ENCODE results near the gene SGCD.
"Not testable (repeated sequence)": the region's sequence is repeated elsewhere in the genome, so short reads cannot be mapped to it uniquely, and the experiment has no call there.

SGCD gene

GRCh38 chr5:156588306-156588705, 261.3 kb downstream of the SGCD start:
- Histone ChIP-seq H3K36me3 (ENCODE audit: insufficient read depth, low read length) (no peaks in the 10 kb centered on the region), H3K9me3 (ENCODE audit: control insufficient read depth, insufficient read depth, low read length) (no peaks in the 10 kb centered on the region), H3K9ac (ENCODE audit: low read depth, low read length) (no peak overlapping the region), H3K4me1 (ENCODE audit: insufficient read depth, low read length) (no peaks in the 10 kb centered on the region)

DNA sequence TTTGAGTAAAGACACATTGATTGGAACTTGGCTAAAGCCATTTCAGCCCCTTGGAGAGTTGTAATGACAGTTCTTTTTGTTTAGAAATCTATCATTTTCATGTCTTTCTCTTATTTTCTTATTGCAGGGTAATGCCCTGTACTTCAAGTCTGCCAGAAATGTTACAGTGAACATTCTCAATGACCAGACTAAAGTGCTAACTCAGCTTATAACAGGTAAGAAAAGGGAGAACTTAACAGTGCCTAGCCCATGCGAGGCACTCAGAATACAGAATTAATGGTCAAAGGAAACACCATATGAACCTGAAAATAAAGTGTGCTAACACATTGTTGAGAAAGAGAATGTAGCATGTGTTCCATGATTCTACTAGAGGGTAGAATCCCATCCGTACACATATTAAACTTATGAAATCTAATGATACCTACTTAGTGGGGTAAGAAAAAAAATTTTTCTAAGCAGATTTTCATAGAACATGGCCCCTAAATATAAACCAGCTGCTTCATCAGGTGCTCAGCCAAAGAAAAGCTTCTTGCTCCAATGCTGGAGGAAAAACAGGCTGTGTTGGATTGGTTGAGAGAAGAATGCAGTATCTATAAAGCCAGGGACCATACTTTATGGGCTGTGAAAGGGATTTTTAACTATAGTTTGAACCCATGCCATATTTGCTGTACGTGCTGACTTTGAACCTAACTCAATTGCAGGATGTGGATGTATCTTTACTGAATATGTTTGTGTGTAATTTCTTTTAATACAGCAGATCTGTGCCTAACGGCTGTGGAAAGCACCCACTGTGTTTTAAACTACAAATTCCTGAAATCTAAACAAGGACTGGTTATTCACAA, 262.4 kb downstream of the SGCD start:
- H3K4me1 ChIP-seq (ENCODE audit: insufficient read depth, low read length): no peaks in the 10 kb centered on the region
- H3K9me3 ChIP-seq (ENCODE audit: control insufficient read depth, insufficient read depth, low read length): no peaks in the 10 kb centered on the region
- H3K9ac ChIP-seq (ENCODE audit: low read depth, low read length): no peak overlapping the region
- no peaks in the 10 kb centered on the region for H3K36me3 ChIP-seq (ENCODE audit: insufficient read depth, low read length)

DNA sequence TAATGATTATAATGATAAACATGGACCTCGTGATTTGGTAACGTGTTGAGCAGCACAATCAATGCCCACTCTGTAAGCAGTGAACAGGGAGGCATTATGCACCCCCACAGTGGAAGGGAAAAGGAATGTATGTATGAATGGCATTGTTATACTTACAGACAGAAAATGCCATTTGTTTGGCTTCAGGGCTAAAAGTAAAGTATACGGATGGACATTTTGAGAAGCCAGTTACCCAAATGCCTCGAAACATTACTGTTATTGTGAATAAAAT, 262.9 kb downstream of the SGCD start:
- Histone ChIP-seq H3K9me3 (ENCODE audit: control insufficient read depth, insufficient read depth, low read length) (no peaks in the 10 kb centered on the region), H3K4me1 (ENCODE audit: insufficient read depth, low read length) (no peaks in the 10 kb centered on the region), H3K9ac (ENCODE audit: low read depth, low read length) (no peak overlapping the region), H3K36me3 (ENCODE audit: insufficient read depth, low read length) (no peaks in the 10 kb centered on the region)

DNA sequence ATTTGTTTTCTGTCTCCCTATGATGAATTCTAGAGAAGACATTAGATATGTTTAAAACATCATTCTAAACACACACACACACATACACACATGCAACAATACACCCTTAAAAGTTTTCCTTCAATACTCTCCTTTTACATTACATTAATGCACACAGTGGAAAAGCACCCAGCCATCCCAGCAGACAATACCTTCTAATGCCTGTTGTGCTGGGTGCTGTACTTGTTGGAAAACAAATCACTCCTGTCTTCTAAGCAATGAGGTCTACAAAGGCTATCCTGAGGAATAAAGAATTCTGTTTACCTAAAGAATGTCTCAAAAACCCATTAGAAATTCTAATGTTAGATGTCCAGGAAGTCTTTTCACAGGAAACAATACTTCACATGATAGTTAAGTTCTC, 264.0 kb downstream of the SGCD start:
- Histone ChIP-seq H3K9ac (ENCODE audit: low read depth, low read length) (no peak overlapping the region), H3K36me3 (ENCODE audit: insufficient read depth, low read length) (no peaks in the 10 kb centered on the region), H3K9me3 (ENCODE audit: control insufficient read depth, insufficient read depth, low read length) (no peaks in the 10 kb centered on the region), H3K4me1 (ENCODE audit: insufficient read depth, low read length) (no peaks in the 10 kb centered on the region)

- H3K9me3 ChIP-seq (ENCODE audit: control insufficient read depth, insufficient read depth, low read length): no peaks in the 10 kb centered on the region
- H3K36me3 ChIP-seq (ENCODE audit: insufficient read depth, low read length): no peaks in the 10 kb centered on the region
- no peaks in the 10 kb centered on the region for H3K4me1 ChIP-seq (ENCODE audit: insufficient read depth, low read length)
- no peak overlapping the region for H3K9ac ChIP-seq (ENCODE audit: low read depth, low read length)
Observed at GRCh38 chr5:156591631-156592030, 264.7 kb downstream of the SGCD start.

DNA sequence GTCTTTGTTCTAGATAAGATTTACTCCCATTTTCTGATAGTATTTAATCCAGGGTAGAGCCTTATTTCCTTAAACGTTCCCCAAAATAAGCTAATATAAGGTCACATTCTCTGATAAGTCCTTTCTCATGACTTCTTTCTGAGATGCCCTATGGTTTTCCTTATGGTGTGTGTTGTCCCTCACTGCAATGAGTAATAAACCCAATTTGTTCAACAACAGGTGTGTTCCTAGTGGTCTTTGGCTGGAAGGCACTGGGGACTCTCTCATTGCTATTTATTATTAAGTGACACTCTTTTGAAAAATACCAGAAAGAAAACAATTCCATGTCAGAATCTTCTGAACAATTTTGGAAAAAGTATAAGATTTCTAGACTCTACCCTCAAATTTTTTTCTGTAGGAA, 266.6 kb downstream of the SGCD start:
- Histone ChIP-seq H3K4me1 (ENCODE audit: insufficient read depth, low read length) (no peaks in the 10 kb centered on the region), H3K36me3 (ENCODE audit: insufficient read depth, low read length) (no peaks in the 10 kb centered on the region), H3K9me3 (ENCODE audit: control insufficient read depth, insufficient read depth, low read length) (no peaks in the 10 kb centered on the region), H3K9ac (ENCODE audit: low read depth, low read length) (no peak overlapping the region)

GRCh38 chr5:156594406-156594805, 267.4 kb downstream of the SGCD start:
- Histone ChIP-seq H3K36me3 (ENCODE audit: insufficient read depth, low read length) (no peaks in the 10 kb centered on the region), H3K9me3 (ENCODE audit: control insufficient read depth, insufficient read depth, low read length) (no peaks in the 10 kb centered on the region), H3K4me1 (ENCODE audit: insufficient read depth, low read length) (no peaks in the 10 kb centered on the region), H3K9ac (ENCODE audit: low read depth, low read length) (no peak overlapping the region)

- no peaks in the 10 kb centered on the region for H3K4me1 ChIP-seq (ENCODE audit: insufficient read depth, low read length)
- no peak overlapping the region for H3K9ac ChIP-seq (ENCODE audit: low read depth, low read length)
- no peaks in the 10 kb centered on the region for H3K36me3 ChIP-seq (ENCODE audit: insufficient read depth, low read length)
- no peaks in the 10 kb centered on the region for H3K9me3 ChIP-seq (ENCODE audit: control insufficient read depth, insufficient read depth, low read length)
Observed at GRCh38 chr5:156595132-156595787, 268.3 kb downstream of the SGCD start.

DNA sequence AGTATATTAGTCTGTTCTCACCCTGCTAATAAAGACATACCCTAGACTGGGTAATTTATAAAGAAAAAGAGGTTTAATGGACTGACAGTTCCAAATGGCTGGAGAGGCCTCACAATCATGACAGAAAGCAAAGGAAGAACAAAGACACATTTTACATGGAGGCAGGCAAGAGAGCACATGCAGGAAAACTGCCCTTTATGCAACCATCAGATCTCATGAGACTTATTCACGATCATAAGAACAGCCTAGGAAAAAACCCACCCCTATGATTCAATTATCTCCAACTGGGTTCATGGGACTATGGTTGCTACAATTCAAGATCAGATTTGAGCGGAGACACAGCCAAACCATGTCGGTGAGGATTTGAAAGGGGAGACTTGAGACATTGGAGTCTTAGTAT, 270.3 kb downstream of the SGCD start:
- no peaks in the 10 kb centered on the region for H3K4me1 ChIP-seq (ENCODE audit: insufficient read depth, low read length)
- H3K9me3 ChIP-seq (ENCODE audit: control insufficient read depth, insufficient read depth, low read length): no peaks in the 10 kb centered on the region; the same call in 1 of the 2 replicates
- H3K36me3 ChIP-seq (ENCODE audit: insufficient read depth, low read length): no peaks in the 10 kb centered on the region
- no peak overlapping the region for H3K9ac ChIP-seq (ENCODE audit: low read depth, low read length)

- no peaks in the 10 kb centered on the region for H3K4me1 ChIP-seq (ENCODE audit: insufficient read depth, low read length)
- H3K36me3 ChIP-seq (ENCODE audit: insufficient read depth, low read length): no peaks in the 10 kb centered on the region
- peaks cover 2% of the 10 kb centered on the region; the same call in 1 of the 2 replicates for H3K9me3 ChIP-seq (ENCODE audit: control insufficient read depth, insufficient read depth, low read length)
Observed at GRCh38 chr5:156598964-156599363, 272.0 kb downstream of the SGCD start.

GRCh38 chr5:156610582-156610981, 283.6 kb downstream of the SGCD start:
- H3K36me3 ChIP-seq (ENCODE audit: insufficient read depth, low read length); H3K9ac ChIP-seq (ENCODE audit: low read depth, low read length); H3K9me3 ChIP-seq (ENCODE audit: control insufficient read depth, insufficient read depth, low read length); H3K4me1 ChIP-seq (ENCODE audit: insufficient read depth, low read length): not testable (repeated sequence)

More at GRCh38 chr5:156598964-156599363, 272.0 kb downstream of the SGCD start:
- no peak overlapping the region for H3K9ac ChIP-seq (ENCODE audit: low read depth, low read length)

- Histone ChIP-seq H3K9ac (ENCODE audit: low read depth, low read length) (no peak overlapping the region), H3K4me1 (ENCODE audit: insufficient read depth, low read length) (no peaks in the 10 kb centered on the region), H3K9me3 (ENCODE audit: control insufficient read depth, insufficient read depth, low read length) (peaks cover 3% of the 10 kb centered on the region; the same call in 1 of the 2 replicates), H3K36me3 (ENCODE audit: insufficient read depth, low read length) (no peaks in the 10 kb centered on the region)
Observed at GRCh38 chr5:156615901-156616300, 288.9 kb downstream of the SGCD start.

- Histone ChIP-seq H3K4me1 (ENCODE audit: insufficient read depth, low read length) (no peaks in the 10 kb centered on the region), H3K36me3 (ENCODE audit: insufficient read depth, low read length) (no peaks in the 10 kb centered on the region), H3K9me3 (ENCODE audit: control insufficient read depth, insufficient read depth, low read length) (no peaks in the 10 kb centered on the region), H3K9ac (ENCODE audit: low read depth, low read length) (no peak overlapping the region)
Observed at GRCh38 chr5:156617426-156617825, 290.5 kb downstream of the SGCD start.

GRCh38 chr5:156618601-156619000, 291.6 kb downstream of the SGCD start:
- Histone ChIP-seq H3K4me1 (ENCODE audit: insufficient read depth, low read length) (no peaks in the 10 kb centered on the region), H3K9ac (ENCODE audit: low read depth, low read length) (no peak overlapping the region), H3K36me3 (ENCODE audit: insufficient read depth, low read length) (no peaks in the 10 kb centered on the region), H3K9me3 (ENCODE audit: control insufficient read depth, insufficient read depth, low read length) (no peaks in the 10 kb centered on the region)

GRCh38 chr5:156621719-156622118, 294.8 kb downstream of the SGCD start:
- no peaks in the 10 kb centered on the region for H3K9me3 ChIP-seq (ENCODE audit: control insufficient read depth, insufficient read depth, low read length)
- no peaks in the 10 kb centered on the region for H3K36me3 ChIP-seq (ENCODE audit: insufficient read depth, low read length)
- H3K9ac ChIP-seq (ENCODE audit: low read depth, low read length): no peak overlapping the region
- no peaks in the 10 kb centered on the region for H3K4me1 ChIP-seq (ENCODE audit: insufficient read depth, low read length)
